HS-5 (cell line): ENCODE data around the gene MYL12B.

ENCODE experiments used
- DNase-seq: peaks from one replicate; pipeline ENCODE4 v3.0.0-alpha.2; 2012; ENCODE audit warnings: low read depth

MYL12B gene

GRCh38 chr18:3235846-3236245 lies 26.1 kb upstream of the MYL12B start:
- DNase-seq = no peak

- no peak for DNase-seq
Observed at GRCh38 chr18:3236470-3236869, 25.5 kb upstream of the MYL12B start.

- no peak for DNase-seq
Observed at GRCh38 chr18:3238742-3239141, 23.2 kb upstream of the MYL12B start.

- DNase-seq = no peak
Observed at GRCh38 chr18:3245185-3245564, 16.8 kb upstream of the MYL12B start.

GRCh38 chr18:3245853-3246634 lies 15.9 kb upstream of the MYL12B start:
- no peak for DNase-seq

- DNase-seq = no peak
Observed at GRCh38 chr18:3246635-3247239, 15.2 kb upstream of the MYL12B start.

GRCh38 chr18:3247240-3248061 lies 14.5 kb upstream of the MYL12B start, which contains the start of gene MYL12A:
TSS of gene MYL12A (plus strand) at chr18:3247801. CDS start at chr18:3253248, 5,447 bp downstream.
- DNase-seq = peak; percentile 96

- DNase-seq = no peak
Observed at GRCh38 chr18:3248062-3248657, 13.8 kb upstream of the MYL12B start.

- no peak for DNase-seq
Observed at GRCh38 chr18:3248658-3249359, 13.1 kb upstream of the MYL12B start.

GRCh38 chr18:3250237-3251107 lies 11.5 kb upstream of the MYL12B start:
- DNase-seq = no peak

GRCh38 chr18:3251249-3251962 lies 10.5 kb upstream of the MYL12B start:
- DNase-seq = no peak

- no peak for DNase-seq
Observed at GRCh38 chr18:3251963-3252277, 10.0 kb upstream of the MYL12B start.

GRCh38 chr18:3252843-3253242 lies 9.1 kb upstream of the MYL12B start:
- DNase-seq = no peak

GRCh38 chr18:3254725-3255124 lies 7.2 kb upstream of the MYL12B start:
- DNase-seq = no peak

GRCh38 chr18:3255611-3256165 lies 6.2 kb upstream of the MYL12B start:
- DNase-seq = no peak

GRCh38 chr18:3256693-3257626 lies 5.0 kb upstream of the MYL12B start:
- DNase-seq = no peak

- no peak for DNase-seq
Observed at GRCh38 chr18:3257627-3258120, 4.3 kb upstream of the MYL12B start.

- DNase-seq = no peak
Observed at GRCh38 chr18:3260995-3261372, 949 bp upstream of the MYL12B start.
